Upper lobe of left lung (tissue), 4 donors: Measurements from ENCODE around the gene IL18.

Experiments
- EP300 ChIP-seq, 4 donors: sonication (generic); formaldehyde crosslinking; IDR thresholded peaks; one replicate each; pipeline ENCODE4 v1.5.1; 2017; ENCODE audit warnings: antibody characterized with exemption in 4 of 4, control low read depth in 2 of 4
- TF ChIP-seq, protein P1 (sequence below), 6 experiments: fragments of 450-650 bp in 4 of 6; fragments of 200-600 bp in 2 of 6; sonication (generic) in 2 of 6; IDR thresholded peaks; one replicate each; pipeline ENCODE4 v1.5.1; 2016 to 2019; ENCODE audit warnings: antibody characterized with exemption in 6 of 6

DNA sequence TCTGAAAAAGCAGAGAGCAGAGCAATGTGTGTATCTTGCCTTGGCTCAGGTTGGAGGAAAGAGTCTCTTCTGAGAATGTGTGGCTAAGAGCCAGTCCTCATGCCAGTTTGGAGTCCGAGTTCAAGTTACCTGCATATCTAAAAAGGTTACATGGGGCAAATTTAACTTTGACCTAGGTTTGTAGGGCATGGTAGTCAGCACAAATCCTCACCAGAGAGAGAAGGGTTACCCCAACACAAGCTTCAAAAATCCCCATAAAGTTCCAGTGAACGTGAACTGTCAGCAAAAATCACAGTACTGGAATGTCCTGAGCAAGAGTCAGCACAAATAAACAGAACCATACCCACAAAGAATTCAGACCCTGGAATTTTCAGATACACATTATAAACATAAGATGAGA is 63.4 kb downstream of the IL18 start:
- TF ChIP-seq, protein P1, sequence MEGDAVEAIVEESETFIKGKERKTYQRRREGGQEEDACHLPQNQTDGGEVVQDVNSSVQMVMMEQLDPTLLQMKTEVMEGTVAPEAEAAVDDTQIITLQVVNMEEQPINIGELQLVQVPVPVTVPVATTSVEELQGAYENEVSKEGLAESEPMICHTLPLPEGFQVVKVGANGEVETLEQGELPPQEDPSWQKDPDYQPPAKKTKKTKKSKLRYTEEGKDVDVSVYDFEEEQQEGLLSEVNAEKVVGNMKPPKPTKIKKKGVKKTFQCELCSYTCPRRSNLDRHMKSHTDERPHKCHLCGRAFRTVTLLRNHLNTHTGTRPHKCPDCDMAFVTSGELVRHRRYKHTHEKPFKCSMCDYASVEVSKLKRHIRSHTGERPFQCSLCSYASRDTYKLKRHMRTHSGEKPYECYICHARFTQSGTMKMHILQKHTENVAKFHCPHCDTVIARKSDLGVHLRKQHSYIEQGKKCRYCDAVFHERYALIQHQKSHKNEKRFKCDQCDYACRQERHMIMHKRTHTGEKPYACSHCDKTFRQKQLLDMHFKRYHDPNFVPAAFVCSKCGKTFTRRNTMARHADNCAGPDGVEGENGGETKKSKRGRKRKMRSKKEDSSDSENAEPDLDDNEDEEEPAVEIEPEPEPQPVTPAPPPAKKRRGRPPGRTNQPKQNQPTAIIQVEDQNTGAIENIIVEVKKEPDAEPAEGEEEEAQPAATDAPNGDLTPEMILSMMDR (IDR thresholded peaks at IDR 0.05), result no peak
- TF ChIP-seq EP300 (IDR thresholded peaks at IDR 0.05), result no peak
